Esophagus muscularis mucosa (tissue), 4 donors: Measurements from ENCODE around the gene NRXN2. TPM values are rescaled to one million over a fixed set of nuclear protein-coding genes. Genes with fewer than 3 reads are reported as not detected.

Source experiments
- DNase-seq: peaks from one replicate; pipeline ENCODE4 v3.0.0-alpha.2; 2017; ENCODE audit errors: extremely low spot score
- H3K27ac ChIP-seq, 4 donors: fragments of 200-600 bp; sonication (generic); replicated peaks in 1 of 4; 1 replicate in 3 of 4; 2 replicates in 1 of 4; pipeline ENCODE4 v1.5.1; 2016 to 2019; ENCODE audit warnings: mild to moderate bottlenecking in 1 of 4
- H3K27me3 ChIP-seq, 4 donors: fragments of 200-600 bp; sonication (generic); one replicate each; pipeline versions ENCODE4 v1.5.1 to v1.6.0; 2016 to 2019
- H3K36me3 ChIP-seq, 4 donors: fragments of 200-600 bp; sonication (generic); one replicate each; pipeline ENCODE4 v1.5.1; 2016 to 2019
- H3K4me1 ChIP-seq, 4 donors: fragments of 200-600 bp; sonication (generic); one replicate each; pipeline ENCODE4 v1.5.1; 2016 to 2019
- H3K4me3 ChIP-seq, 4 donors: fragments of 200-600 bp; sonication (generic); 1 replicate in 2 of 4; 2 replicates in 2 of 4; pipeline ENCODE4 v1.5.1; 2016 to 2019; ENCODE audit warnings: mild to moderate bottlenecking in 4 of 4, moderate library complexity in 1 of 4
- H3K9me3 ChIP-seq, 4 donors: fragments of 200-600 bp; sonication (generic); 1 replicate in 3 of 4; 2 replicates in 1 of 4; pipeline ENCODE4 v1.5.1; 2016 to 2019
- EP300 ChIP-seq: sonication (generic); formaldehyde crosslinking; IDR thresholded peaks from one replicate; pipeline ENCODE4 v1.6.1; 2017; ENCODE audit warnings: antibody characterized with exemption
- POLR2A ChIP-seq: fragments of 450-650 bp; IDR thresholded peaks from one replicate; pipeline ENCODE4 v1.6.1; 2017; ENCODE audit warnings: antibody characterized with exemption, moderate library complexity, mild to moderate bottlenecking, low read depth
- POLR2AphosphoS5 ChIP-seq, 2 donors: sonication (generic); formaldehyde crosslinking; IDR thresholded peaks; one replicate each; pipeline ENCODE4 v1.6.1; 2017; ENCODE audit warnings: antibody characterized with exemption in 2 of 2
- WGBS: methylation state at CpG from one replicate; pipeline ENCODE4 v1.1.5; 2018; 5-methylcytosine and 5-hydroxymethylcytosine counted together
- intact Hi-C: fragments of 100-400 bp; cut with DNase I; formaldehyde crosslinking; loops from one replicate; pipeline ENCODE4 v1.15.1; 2023
- total RNA-seq, 4 donors: library from RNA; depleted of rRNA; stranded (reverse); fragments of >200 nt; gene quantifications; one replicate each; pipeline versions ENCODE4 v1.1.0 to v1.2.1, GENCODE V29; 2016
- TF ChIP-seq, protein P1 (sequence below), 3 experiments: fragments of 200-600 bp in 2 of 3; fragments of 450-650 bp in 1 of 3; sonication (generic) in 2 of 3; IDR thresholded peaks; one replicate each; pipeline ENCODE4 v1.5.1; 2017 to 2019; ENCODE audit warnings: antibody characterized with exemption in 3 of 3, mild to moderate bottlenecking in 2 of 3, moderate library complexity in 1 of 3

NRXN2 gene
- total RNA-seq, 4 donors from 2014 or later: 2.1 to 12.9 (median 4.3) TPM

DNA sequence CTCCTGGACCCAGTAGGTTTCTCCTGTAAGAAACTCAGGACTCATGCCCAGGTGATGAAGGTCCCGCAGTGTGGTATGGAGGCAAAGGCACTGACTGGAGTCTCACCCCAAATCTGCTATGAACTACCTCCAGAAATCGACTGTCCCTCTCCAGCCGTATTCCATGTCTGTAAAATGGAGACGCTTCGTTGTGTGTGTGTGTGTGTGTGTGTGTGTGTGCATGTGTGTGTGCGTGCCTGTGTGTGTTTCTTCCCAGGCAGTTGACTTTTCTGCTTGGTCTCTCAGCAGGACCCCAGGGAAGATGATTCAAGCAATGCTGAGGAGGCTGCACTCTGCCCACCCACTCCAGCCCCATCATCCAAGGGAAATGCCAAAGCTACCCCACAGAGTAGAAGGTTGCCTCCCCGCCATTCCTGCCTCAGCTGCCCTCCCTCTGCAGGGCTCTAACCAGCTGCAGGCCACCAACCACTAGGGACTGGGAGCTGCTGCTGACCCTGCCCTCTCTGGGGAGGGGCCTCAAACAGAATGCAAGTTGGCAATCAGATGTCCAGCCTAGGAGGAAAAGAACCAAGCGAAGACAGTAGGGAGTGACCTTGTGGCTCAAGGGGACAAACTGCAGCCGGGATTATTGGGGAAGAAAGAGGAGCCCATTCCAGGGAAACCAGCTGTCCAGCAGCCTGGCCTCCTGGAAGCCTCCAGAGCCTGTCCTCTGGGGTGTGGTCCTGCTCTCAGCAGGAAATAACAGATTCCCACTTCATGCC is 75.8 kb downstream of the NRXN2 start:
- Histone ChIP-seq H3K36me3 (no peaks in the 10 kb centered on the region), H3K27ac (no peak overlapping the region), H3K4me3 (no peak overlapping the region), H3K4me1 (peaks cover 0 to 20% (median 18%) of the 10 kb centered on the region in 4 donors), H3K9me3 (no peaks in the 10 kb centered on the region), H3K27me3 (peaks cover 0 to 65% (median 14%) of the 10 kb centered on the region in 4 donors)
- TF ChIP-seq POLR2A (no peak), POLR2AphosphoS5 (IDR thresholded peaks at IDR 0.05) (no peak), EP300 (no peak)
- TF ChIP-seq, protein P1, sequence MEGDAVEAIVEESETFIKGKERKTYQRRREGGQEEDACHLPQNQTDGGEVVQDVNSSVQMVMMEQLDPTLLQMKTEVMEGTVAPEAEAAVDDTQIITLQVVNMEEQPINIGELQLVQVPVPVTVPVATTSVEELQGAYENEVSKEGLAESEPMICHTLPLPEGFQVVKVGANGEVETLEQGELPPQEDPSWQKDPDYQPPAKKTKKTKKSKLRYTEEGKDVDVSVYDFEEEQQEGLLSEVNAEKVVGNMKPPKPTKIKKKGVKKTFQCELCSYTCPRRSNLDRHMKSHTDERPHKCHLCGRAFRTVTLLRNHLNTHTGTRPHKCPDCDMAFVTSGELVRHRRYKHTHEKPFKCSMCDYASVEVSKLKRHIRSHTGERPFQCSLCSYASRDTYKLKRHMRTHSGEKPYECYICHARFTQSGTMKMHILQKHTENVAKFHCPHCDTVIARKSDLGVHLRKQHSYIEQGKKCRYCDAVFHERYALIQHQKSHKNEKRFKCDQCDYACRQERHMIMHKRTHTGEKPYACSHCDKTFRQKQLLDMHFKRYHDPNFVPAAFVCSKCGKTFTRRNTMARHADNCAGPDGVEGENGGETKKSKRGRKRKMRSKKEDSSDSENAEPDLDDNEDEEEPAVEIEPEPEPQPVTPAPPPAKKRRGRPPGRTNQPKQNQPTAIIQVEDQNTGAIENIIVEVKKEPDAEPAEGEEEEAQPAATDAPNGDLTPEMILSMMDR (IDR thresholded peaks at IDR 0.05): no peak
- no peak for DNase-seq
- WGBS: 76% methylated on average over 6 of the region's 9 CpGs
- intact Hi-C loops: no loop called here

DNA sequence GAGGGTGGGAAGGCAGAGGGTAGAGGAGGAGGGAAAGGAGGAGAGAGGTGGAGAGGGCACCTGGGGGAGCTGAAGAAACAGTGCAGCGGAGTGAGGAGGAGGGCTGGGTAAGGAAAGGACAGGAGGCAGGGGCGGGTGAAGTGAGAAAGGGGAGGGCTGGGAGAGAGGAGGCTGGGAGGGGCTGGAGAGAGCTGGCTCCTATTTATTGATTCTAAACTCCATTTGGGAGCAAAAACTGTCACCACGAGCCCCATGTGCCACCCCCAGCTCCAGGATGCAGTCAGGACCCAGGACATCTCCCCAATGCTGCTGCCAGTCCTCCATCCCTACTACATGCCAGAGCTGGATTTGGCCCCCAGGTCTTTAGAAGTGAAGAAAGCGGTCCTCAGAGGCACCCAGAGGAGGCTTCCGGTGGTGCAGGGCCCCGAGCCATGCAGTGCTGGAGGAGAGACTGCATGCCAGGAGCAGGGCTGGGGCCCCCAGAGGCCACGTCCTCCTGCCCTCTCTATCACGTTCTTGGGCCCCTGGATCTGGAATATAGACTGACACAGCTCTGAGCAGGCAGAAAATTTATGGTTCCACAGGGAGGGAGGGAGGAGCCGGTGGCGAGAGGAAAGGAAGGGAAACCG is 78.2 kb downstream of the NRXN2 start:
- TF ChIP-seq EP300: no peak
- TF ChIP-seq, protein P1 (IDR thresholded peaks at IDR 0.05): no peak
- no peak for TF ChIP-seq POLR2AphosphoS5 (IDR thresholded peaks at IDR 0.05)
- no peak for TF ChIP-seq POLR2A
- H3K9me3 ChIP-seq: no peaks in the 10 kb centered on the region

DNA sequence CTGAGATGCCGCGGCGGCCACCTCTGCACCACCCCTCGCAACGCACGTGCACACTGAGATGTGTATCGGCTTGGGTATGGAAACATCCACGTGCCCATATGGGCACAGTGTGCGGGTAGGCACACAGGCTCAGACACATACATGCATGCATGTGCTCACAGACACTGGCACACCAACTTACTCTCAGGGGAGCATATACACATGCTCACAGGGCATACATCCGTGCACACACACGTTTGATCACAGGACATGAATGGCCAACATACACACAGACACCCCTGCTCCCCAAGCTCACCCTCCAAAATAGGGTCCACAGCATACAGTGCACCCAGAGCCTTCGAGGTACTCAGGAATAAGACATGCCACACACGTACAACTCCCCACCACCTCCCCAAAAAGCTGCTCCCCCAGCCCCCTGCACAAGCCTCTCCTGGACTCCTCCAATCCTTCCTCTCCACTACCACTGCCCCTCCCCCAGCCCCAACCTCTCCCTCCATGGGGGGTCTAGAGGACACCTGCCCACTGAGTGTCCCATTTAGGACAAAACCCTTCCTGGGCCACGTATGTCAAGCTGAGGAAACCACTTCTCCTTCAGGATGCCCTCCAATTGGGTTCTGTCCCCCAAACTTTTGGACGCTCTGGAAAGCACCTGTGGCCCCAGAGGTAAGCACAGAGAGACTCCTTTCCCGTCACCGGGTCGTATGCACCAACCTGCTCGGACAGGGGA is 78.9 kb downstream of the NRXN2 start:
- TF ChIP-seq POLR2A: no peak
- no peak for TF ChIP-seq POLR2AphosphoS5 (IDR thresholded peaks at IDR 0.05)
- no peak for TF ChIP-seq EP300
- TF ChIP-seq, protein P1 (IDR thresholded peaks at IDR 0.05): no peak
- no peak overlapping the region for H3K27ac ChIP-seq
- DNase-seq: no peak
- no peaks in the 10 kb centered on the region for H3K36me3 ChIP-seq
- H3K4me1 ChIP-seq: peaks cover 0 to 20% (median 18%) of the 10 kb centered on the region in 4 donors
- no peaks in the 10 kb centered on the region for H3K9me3 ChIP-seq
- peaks cover 0 to 89% (median 18%) of the 10 kb centered on the region in 4 donors for H3K27me3 ChIP-seq
- intact Hi-C loops: no loop called here
- 22% methylated on average over 18 of the region's 19 CpGs for WGBS
- peak overlapping the region; percentile 33 to 51 (median 44) for H3K4me3 ChIP-seq

More for the DNA sequence above, 78.2 kb downstream of the NRXN2 start:
- peaks cover 0 to 20% (median 18%) of the 10 kb centered on the region in 4 donors for H3K4me1 ChIP-seq
- no peak overlapping the region for H3K27ac ChIP-seq
- WGBS: 46% methylated on average over 11 of the region's 11 CpGs
- no peaks in the 10 kb centered on the region for H3K36me3 ChIP-seq
- H3K4me3 ChIP-seq: no peak overlapping the region
- DNase-seq: no peak
- H3K27me3 ChIP-seq: peaks cover 0 to 88% (median 18%) of the 10 kb centered on the region in 4 donors
- intact Hi-C loops: no loop called here

GRCh38 chr11:64643256-64643881 is 79.6 kb downstream of the NRXN2 start:
- H3K27me3 ChIP-seq: peaks cover 0 to 86% (median 18%) of the 10 kb centered on the region in 4 donors

More at GRCh38 chr11:64643256-64643881, 79.6 kb downstream of the NRXN2 start:
- intact Hi-C loops: no loop called here
- peaks cover 0 to 21% (median 19%) of the 10 kb centered on the region in 4 donors for H3K4me1 ChIP-seq
- WGBS: under 1% methylated on average over 48 of the region's 53 CpGs
- H3K36me3 ChIP-seq: no peaks in the 10 kb centered on the region
- H3K9me3 ChIP-seq: no peaks in the 10 kb centered on the region
- H3K4me3 ChIP-seq: peak overlapping the region; percentile 33 to 51 (median 44)
- H3K27ac ChIP-seq: no peak overlapping the region
- DNase-seq: no peak
- TF ChIP-seq POLR2A (no peak), EP300 (no peak), POLR2AphosphoS5 (IDR thresholded peaks at IDR 0.05) (no peak)
- TF ChIP-seq, protein P1 (IDR thresholded peaks at IDR 0.05): no peak
